Stomach (tissue), 9 donors: Measurements from ENCODE around the gene A1BG. TPM values are rescaled to one million over a fixed set of nuclear protein-coding genes. Genes with fewer than 3 reads are reported as not detected.
A peak's percentile ranks its signal among the peaks of the same experiment; 100 is the strongest.

ENCODE experiments used
- DNase-seq, 2 donors: peaks; one replicate each; pipeline versions ENCODE4 v3.0.0 to v3.0.0-alpha.2; 2013 to 2019
- H3K27ac ChIP-seq, 5 donors: fragments of 200-600 bp in 4 of 5; sonication (generic) in 4 of 5; one replicate each; pipeline ENCODE4 v1.5.1; 2013 to 2019; ENCODE audit warnings: mild to moderate bottlenecking in 1 of 5, moderate library complexity in 1 of 5
- H3K27me3 ChIP-seq, 3 donors: fragments of 200-600 bp; sonication (generic); one replicate each; pipeline ENCODE4 v1.5.1; 2017 to 2019; ENCODE audit warnings: mixed run types in 1 of 3
- H3K36me3 ChIP-seq, 4 donors: fragments of 200-600 bp; sonication (generic); 1 replicate in 3 of 4; 2 replicates in 1 of 4; pipeline ENCODE4 v1.5.1; 2016 to 2019
- H3K4me1 ChIP-seq, 4 donors: fragments of 200-600 bp; sonication (generic); one replicate each; pipeline ENCODE4 v1.5.1; 2016 to 2019
- H3K4me3 ChIP-seq, 4 donors: fragments of 200-600 bp; sonication (generic) in 3 of 4; one replicate each; pipeline ENCODE4 v1.5.1; 2016 to 2019; ENCODE audit warnings: mild to moderate bottlenecking in 1 of 4
- H3K9me3 ChIP-seq, 4 donors: fragments of 200-600 bp; sonication (generic); one replicate each; pipeline ENCODE4 v1.5.1; 2016 to 2019
- EP300 ChIP-seq: sonication (generic); formaldehyde crosslinking; IDR thresholded peaks from one replicate; pipeline ENCODE4 v1.6.1; 2017; ENCODE audit warnings: antibody characterized with exemption
- POLR2A ChIP-seq, 4 donors: fragments of 450-650 bp; IDR thresholded peaks; one replicate each; pipeline ENCODE4 v1.6.1; 2016; ENCODE audit warnings: antibody characterized with exemption in 4 of 4, control low read depth in 2 of 4, mild to moderate bottlenecking in 1 of 4, moderate library complexity in 1 of 4
- POLR2AphosphoS5 ChIP-seq, 3 donors: sonication (generic); formaldehyde crosslinking; IDR thresholded peaks; one replicate each; pipeline ENCODE4 v1.6.1; 2016; ENCODE audit warnings: antibody characterized with exemption in 3 of 3
- WGBS, 5 donors: extraction: QIAGEN DNeasy Blood & Tissue Kit in 3 of 5; methylation state at CpG; one replicate each; pipeline versions ENCODE4 v1.1.5 to v1.1.7; 2013 to 2018; 5-methylcytosine and 5-hydroxymethylcytosine counted together
- intact Hi-C: fragments of 100-400 bp; cut with DNase I; formaldehyde crosslinking; loops from one replicate; pipeline ENCODE4 v1.15.1; 2023; ENCODE audit warnings: low total_unique reads
- polyA plus RNA-seq, 3 donors: library from polyadenylated mRNA; stranded (reverse); fragments of 200-250 nt; gene quantifications; one replicate each; pipeline ENCODE4 v1.2.3, GENCODE V29; 2013
- total RNA-seq, 5 donors: library from RNA; depleted of rRNA; stranded (reverse); fragments of >200 nt; gene quantifications; one replicate each; pipeline versions ENCODE4 v1.1.0 to v1.2.3, GENCODE V29; 2014 to 2016
- TF ChIP-seq, protein P1 (sequence below), 7 experiments: fragments of 450-650 bp in 4 of 7; fragments of 200-600 bp in 3 of 7; sonication (generic) in 3 of 7; IDR thresholded peaks; one replicate each; pipeline ENCODE4 v1.5.1; 2016 to 2019; ENCODE audit warnings: antibody characterized with exemption in 7 of 7, control low read depth in 2 of 7, mild to moderate bottlenecking in 1 of 7
- donor health status: healthy with polysubstance abuse.
- donor health status: Bipolar disorder and iron deficiency.
- donor health status: healthy.

Gene A1BG
- total and polyA plus RNA-seq, 8 donors: 1.1 to 61.7 (median 25.3) TPM; not detected in 2

- no peak for TF ChIP-seq EP300
- TF ChIP-seq, protein P1, sequence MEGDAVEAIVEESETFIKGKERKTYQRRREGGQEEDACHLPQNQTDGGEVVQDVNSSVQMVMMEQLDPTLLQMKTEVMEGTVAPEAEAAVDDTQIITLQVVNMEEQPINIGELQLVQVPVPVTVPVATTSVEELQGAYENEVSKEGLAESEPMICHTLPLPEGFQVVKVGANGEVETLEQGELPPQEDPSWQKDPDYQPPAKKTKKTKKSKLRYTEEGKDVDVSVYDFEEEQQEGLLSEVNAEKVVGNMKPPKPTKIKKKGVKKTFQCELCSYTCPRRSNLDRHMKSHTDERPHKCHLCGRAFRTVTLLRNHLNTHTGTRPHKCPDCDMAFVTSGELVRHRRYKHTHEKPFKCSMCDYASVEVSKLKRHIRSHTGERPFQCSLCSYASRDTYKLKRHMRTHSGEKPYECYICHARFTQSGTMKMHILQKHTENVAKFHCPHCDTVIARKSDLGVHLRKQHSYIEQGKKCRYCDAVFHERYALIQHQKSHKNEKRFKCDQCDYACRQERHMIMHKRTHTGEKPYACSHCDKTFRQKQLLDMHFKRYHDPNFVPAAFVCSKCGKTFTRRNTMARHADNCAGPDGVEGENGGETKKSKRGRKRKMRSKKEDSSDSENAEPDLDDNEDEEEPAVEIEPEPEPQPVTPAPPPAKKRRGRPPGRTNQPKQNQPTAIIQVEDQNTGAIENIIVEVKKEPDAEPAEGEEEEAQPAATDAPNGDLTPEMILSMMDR (IDR thresholded peaks at IDR 0.05): no peak
- TF ChIP-seq POLR2A (IDR thresholded peaks at IDR 0.05): no peak
- no peak for TF ChIP-seq POLR2AphosphoS5 (IDR thresholded peaks at IDR 0.05)
- peaks cover under 1 to 14% (median 5%) of the 10 kb centered on the region in 4 donors for H3K4me1 ChIP-seq
- intact Hi-C loops: no loop called here
- H3K27ac ChIP-seq: no peak overlapping the region
- DNase-seq: peak in 1 of 2 donors; percentile 2
- WGBS, 5 donors: 88 to 93% (median 91%) methylated on average over 28 to 32 of the region's 32 CpGs
- no peak overlapping the region for H3K4me3 ChIP-seq
- no peaks in the 10 kb centered on the region for H3K27me3 ChIP-seq
- peaks cover 0 to 16% (median 7%) of the 10 kb centered on the region in 4 donors for H3K36me3 ChIP-seq
- H3K9me3 ChIP-seq: no peaks in the 10 kb centered on the region
Observed at GRCh38 chr19:58366585-58367430, 13.5 kb upstream of the A1BG start.

DNA sequence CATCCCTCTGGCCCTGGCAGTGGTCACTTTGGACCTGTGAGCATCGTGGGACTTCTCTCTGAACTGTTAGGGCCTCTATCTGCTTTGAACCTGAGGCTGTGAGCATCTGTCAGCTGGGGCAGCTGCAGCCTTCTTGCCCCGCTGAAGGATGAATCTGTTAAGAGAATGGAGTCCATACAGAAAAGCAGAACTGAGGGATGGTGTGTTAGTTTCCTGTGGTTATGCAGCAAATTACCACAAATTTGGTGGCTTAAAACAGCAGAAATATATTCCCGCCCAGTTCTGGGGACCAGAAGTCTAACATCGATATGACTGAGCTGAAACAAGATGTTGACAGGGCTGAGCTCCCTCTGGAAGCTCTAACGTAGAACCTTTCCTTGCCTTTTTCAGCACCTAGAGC, 10.9 kb upstream of the A1BG start:
- 70 to 84% (median 82%) methylated on average over 5 of the region's 5 CpGs for WGBS, 5 donors

DNA sequence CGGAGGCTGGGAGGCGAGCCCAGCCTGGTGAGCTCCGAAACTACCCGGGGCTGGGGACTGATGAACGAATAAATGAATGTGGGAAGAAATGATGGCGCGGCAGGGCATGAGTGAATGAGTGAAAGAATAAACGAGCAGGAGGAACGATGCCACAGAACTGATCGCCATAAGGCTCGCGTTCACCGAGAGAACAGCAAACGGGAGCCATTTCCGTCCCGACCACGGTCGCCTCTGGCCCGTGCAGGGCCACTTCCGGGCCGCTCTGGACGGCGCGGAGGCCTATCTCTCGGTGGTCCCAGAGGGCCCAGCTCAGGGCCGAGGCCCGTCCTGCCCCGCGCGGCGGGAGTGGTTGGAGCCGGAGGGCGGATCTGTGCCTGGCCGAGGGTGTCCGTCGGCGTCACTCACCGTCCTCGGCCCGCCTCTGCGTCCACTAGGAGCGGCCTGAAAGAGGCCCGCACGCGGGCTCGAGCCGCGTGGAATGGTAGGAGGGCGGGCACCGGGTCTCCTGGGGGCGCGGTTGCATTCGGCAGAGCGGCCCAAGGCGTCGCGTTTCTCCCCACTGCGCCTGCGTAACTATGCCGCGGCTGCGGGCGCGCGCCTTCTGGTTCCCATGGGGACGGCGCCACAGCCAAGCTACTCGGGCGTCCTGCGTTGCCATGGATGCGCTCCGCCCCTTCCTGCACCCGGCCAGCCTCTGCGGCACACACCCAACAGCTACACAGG, 9.1 kb upstream of the A1BG start, which contains the start of gene ZNF497:
ZNF497 (minus strand) TSS at position 480 of the 723 bp plus-strand sequence. CDS start 5,116 bp downstream, outside the sequence.
- Histone ChIP-seq H3K27me3 (peaks cover 0 to 9% (median 0%) of the 10 kb centered on the region in 3 donors), H3K4me3 (peak within 1 kb of the TSS; percentile 63 to 82 (median 74)), H3K27ac (peak within 1 kb of the TSS; percentile 93 to 95 (median 94)), H3K4me1 (peaks cover 4 to 21% (median 15%) of the 10 kb centered on the region in 4 donors), H3K9me3 (no peaks in the 10 kb centered on the region), H3K36me3 (peaks cover 0 to 13% (median 0%) of the 10 kb centered on the region in 4 donors)
- 0 to 1% (median 1%) methylated on average over 55 to 74 of the region's 74 CpGs for WGBS, 5 donors
- intact Hi-C loops: no loop called here
- DNase-seq: peak; percentile 98 to 99
- TF ChIP-seq, protein P1 (IDR thresholded peaks at IDR 0.05): no peak
- TF ChIP-seq EP300: peak; percentile 9
- peak in 2 of 3 donors; percentile 62 to 85 for TF ChIP-seq POLR2AphosphoS5 (IDR thresholded peaks at IDR 0.05)
- TF ChIP-seq POLR2A (IDR thresholded peaks at IDR 0.05): peak in 1 of 4 donors; percentile 56

More for the DNA sequence above, 10.9 kb upstream of the A1BG start:
- Histone ChIP-seq H3K36me3 (peaks cover 0 to 16% (median 7%) of the 10 kb centered on the region in 4 donors), H3K9me3 (no peaks in the 10 kb centered on the region), H3K4me3 (no peak overlapping the region), H3K4me1 (peaks cover 4 to 20% (median 11%) of the 10 kb centered on the region in 4 donors), H3K27me3 (no peaks in the 10 kb centered on the region), H3K27ac (no peak overlapping the region)
- no peak for DNase-seq
- intact Hi-C loops: no loop called here
- no peak for TF ChIP-seq POLR2AphosphoS5 (IDR thresholded peaks at IDR 0.05)
- TF ChIP-seq, protein P1 (IDR thresholded peaks at IDR 0.05): no peak
- no peak for TF ChIP-seq EP300
- TF ChIP-seq POLR2A (IDR thresholded peaks at IDR 0.05): no peak

DNA sequence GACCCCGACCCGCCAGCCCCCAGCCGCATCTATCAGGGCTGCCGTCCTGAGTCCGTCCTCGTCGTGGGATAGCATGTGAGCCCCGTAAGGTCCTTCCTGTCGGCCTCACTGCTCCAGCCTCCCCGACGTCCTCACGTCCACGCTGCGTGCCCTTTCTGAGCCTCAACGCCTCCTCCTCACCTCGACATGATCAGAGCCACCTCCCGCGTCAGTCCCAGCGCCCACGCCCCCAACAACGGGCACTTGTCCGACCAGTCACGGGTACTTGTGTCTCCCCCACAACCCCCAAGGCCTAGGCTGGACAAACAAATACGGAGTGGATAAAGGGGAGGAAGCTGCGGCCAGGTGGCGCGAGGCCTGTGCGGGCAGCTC, 8.6 kb upstream of the A1BG start:
- intact Hi-C loops: no loop called here
- Histone ChIP-seq H3K4me1 (peaks cover 4 to 26% (median 21%) of the 10 kb centered on the region in 4 donors), H3K27me3 (peaks cover 0 to 14% (median 5%) of the 10 kb centered on the region in 3 donors), H3K9me3 (peaks cover 0 to 5% (median 1%) of the 10 kb centered on the region in 4 donors), H3K4me3 (peak overlapping the region; percentile 63 to 82 (median 74)), H3K36me3 (peaks cover 0 to 8% (median 0%) of the 10 kb centered on the region in 4 donors), H3K27ac (peak overlapping the region; percentile 93 to 95 (median 94))
- 3 to 5% (median 4%) methylated on average over 28 of the region's 28 CpGs for WGBS, 5 donors
- peak; percentile 38 to 81 for DNase-seq
- TF ChIP-seq, protein P1 (IDR thresholded peaks at IDR 0.05): no peak
- no peak for TF ChIP-seq POLR2A (IDR thresholded peaks at IDR 0.05)
- TF ChIP-seq POLR2AphosphoS5 (IDR thresholded peaks at IDR 0.05): no peak
- no peak for TF ChIP-seq EP300
